ENCODE data around the gene CD6.

Gene CD6

GRCh38 chr11:61028135-61028729 is 56.8 kb downstream of the CD6 start:
- peak; percentile 61 for DNase-seq (ENCODE audit: low read depth)

GRCh38 chr11:61032824-61033223 is 61.3 kb downstream of the CD6 start:
- DNase-seq (ENCODE audit: low read depth): no peak

GRCh38 chr11:61033417-61033816 is 61.9 kb downstream of the CD6 start:
- DNase-seq (ENCODE audit: low read depth): no peak

- DNase-seq (ENCODE audit: low read depth): no peak
Observed at GRCh38 chr11:61034111-61034510, 62.6 kb downstream of the CD6 start.

GRCh38 chr11:61034704-61035525 is 63.4 kb downstream of the CD6 start:
- DNase-seq (ENCODE audit: low read depth): no peak

- DNase-seq (ENCODE audit: low read depth): no peak
Observed at GRCh38 chr11:61035526-61035835, 64.0 kb downstream of the CD6 start.

GRCh38 chr11:61037441-61038093 is 66.1 kb downstream of the CD6 start:
- DNase-seq (ENCODE audit: low read depth): no peak

GRCh38 chr11:61039916-61040315 is 68.4 kb downstream of the CD6 start:
- DNase-seq (ENCODE audit: low read depth): no peak

- peak; percentile 86 for DNase-seq (ENCODE audit: low read depth)
Observed at GRCh38 chr11:61041755-61042518, 70.5 kb downstream of the CD6 start.

GRCh38 chr11:61042537-61042936 is 71.1 kb downstream of the CD6 start:
- DNase-seq (ENCODE audit: low read depth): no peak

GRCh38 chr11:61042961-61043540 is 71.6 kb downstream of the CD6 start:
- no peak for DNase-seq (ENCODE audit: low read depth)

GRCh38 chr11:61045271-61045670 is 73.8 kb downstream of the CD6 start:
- DNase-seq (ENCODE audit: low read depth): no peak

GRCh38 chr11:61046833-61047232 is 75.4 kb downstream of the CD6 start:
- DNase-seq (ENCODE audit: low read depth): no peak

GRCh38 chr11:61048368-61049062 is 77.0 kb downstream of the CD6 start:
- no peak for DNase-seq (ENCODE audit: low read depth)

- no peak for DNase-seq (ENCODE audit: low read depth)
Observed at GRCh38 chr11:61049063-61049377, 77.5 kb downstream of the CD6 start.

- no peak for DNase-seq (ENCODE audit: low read depth)
Observed at GRCh38 chr11:61049859-61050258, 78.4 kb downstream of the CD6 start.

GRCh38 chr11:61052182-61052972 is 80.9 kb downstream of the CD6 start:
- DNase-seq (ENCODE audit: low read depth): no peak

GRCh38 chr11:61053191-61053590 is 81.7 kb downstream of the CD6 start:
- no peak for DNase-seq (ENCODE audit: low read depth)

GRCh38 chr11:61054513-61054912 is 83.0 kb downstream of the CD6 start:
- no peak for DNase-seq (ENCODE audit: low read depth)

- DNase-seq (ENCODE audit: low read depth): no peak
Observed at GRCh38 chr11:61054927-61055562, 83.6 kb downstream of the CD6 start.

Data from T follicular helper cell (primary cell).